SK-N-MC (cell line): ENCODE measurements around the gene PGM5.
"Not testable (repeated sequence)": the region's sequence is repeated elsewhere in the genome, so short reads cannot be mapped to it uniquely, and the experiment has no call there.

Source experiments
- DNase-seq: peaks from one replicate; pipeline ENCODE4 v3.0.0-alpha.2; 2011; ENCODE audit warnings: low read depth, low spot score
- H3K27ac ChIP-seq: fragments of 200-600 bp; sonication (generic); 2 replicates; pipeline ENCODE4 v1.5.1; 2016; ENCODE audit warnings: mixed run types
- H3K36me3 ChIP-seq: fragments of 200-600 bp; sonication (generic); 2 replicates; pipeline ENCODE4 v1.6.1; 2017; ENCODE audit warnings: antibody characterized with exemption, low read length, mixed read lengths; ENCODE audit not compliant: insufficient read depth
- H3K4me3 ChIP-seq: fragments of 200-600 bp; sonication (generic); 2 replicates; pipeline ENCODE4 v1.5.1; 2016
- H3K9ac ChIP-seq: fragments of 200-600 bp; sonication (generic); 2 replicates; pipeline ENCODE4 v1.8.0; 2017; ENCODE audit warnings: mixed run types, mixed read lengths; ENCODE audit not compliant: insufficient read length
- H3K9me3 ChIP-seq: fragments of 200-600 bp; sonication (generic); 2 replicates; pipeline ENCODE4 v1.6.1; 2017; ENCODE audit warnings: low read depth, mild to moderate bottlenecking, antibody characterized with exemption, low read length, moderate library complexity, mixed read lengths

PGM5 gene

DNA sequence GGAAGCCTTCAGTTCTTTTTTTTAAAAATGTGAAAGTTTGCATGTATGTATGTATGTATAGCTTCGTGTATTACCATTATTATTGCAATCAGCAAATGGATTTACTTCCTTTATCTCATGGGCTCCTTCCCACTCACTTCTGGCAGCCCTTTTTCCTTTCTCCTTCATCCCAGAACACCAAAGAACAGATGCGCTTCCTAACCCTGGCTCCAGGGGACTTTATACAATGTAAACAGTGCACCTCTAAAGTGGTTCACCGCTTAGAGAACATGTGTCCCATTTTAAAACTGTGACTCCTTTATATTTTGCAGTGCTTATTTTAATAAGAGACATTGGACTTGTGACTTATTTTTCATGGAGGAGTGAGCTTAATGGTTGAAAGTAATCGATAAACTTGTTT, 13.2 kb upstream of the PGM5 start:
- not testable (repeated sequence) for H3K9me3 ChIP-seq, H3K4me3 ChIP-seq, H3K36me3 ChIP-seq, DNase-seq, H3K9ac ChIP-seq, H3K27ac ChIP-seq

GRCh38 chr9:68343992-68344391, 12.4 kb upstream of the PGM5 start:
- H3K27ac ChIP-seq, DNase-seq, H3K9me3 ChIP-seq, H3K4me3 ChIP-seq, H3K36me3 ChIP-seq, H3K9ac ChIP-seq: not testable (repeated sequence)

DNA sequence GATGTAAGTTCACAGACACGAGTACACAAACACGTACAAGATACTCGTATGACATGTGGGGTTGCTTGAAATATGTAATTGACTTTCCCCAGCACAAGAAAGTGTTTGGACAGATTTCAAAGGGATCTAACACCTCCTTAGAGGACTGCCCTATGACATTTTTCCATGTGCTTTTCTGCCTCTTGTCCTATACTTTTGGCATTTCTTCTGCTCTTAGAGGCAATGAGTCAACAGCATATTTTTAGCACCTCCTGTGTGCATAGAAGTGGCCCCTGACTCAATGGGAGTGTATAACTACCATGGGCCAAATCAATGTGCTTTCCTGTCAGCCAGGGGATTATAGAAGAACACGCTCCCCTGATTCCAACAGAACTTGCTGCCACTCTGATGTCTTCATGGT, 4.7 kb upstream of the PGM5 start:
- not testable (repeated sequence) for H3K27ac ChIP-seq, H3K36me3 ChIP-seq, H3K4me3 ChIP-seq, DNase-seq, H3K9me3 ChIP-seq, H3K9ac ChIP-seq

- H3K9me3 ChIP-seq, H3K27ac ChIP-seq, H3K9ac ChIP-seq, H3K36me3 ChIP-seq, H3K4me3 ChIP-seq, DNase-seq: not testable (repeated sequence)
Observed at GRCh38 chr9:68355993-68356379, 425 bp upstream of the PGM5 start.

- H3K4me3 ChIP-seq, H3K9me3 ChIP-seq, H3K36me3 ChIP-seq, DNase-seq, H3K27ac ChIP-seq, H3K9ac ChIP-seq: not testable (repeated sequence)
Observed at GRCh38 chr9:68357119-68357714, 806 bp downstream of the PGM5 start.

- not testable (repeated sequence) for H3K27ac ChIP-seq, H3K4me3 ChIP-seq, H3K9me3 ChIP-seq, H3K36me3 ChIP-seq, H3K9ac ChIP-seq, DNase-seq
Observed at GRCh38 chr9:68366933-68367547, 10.6 kb downstream of the PGM5 start.

- not testable (repeated sequence) for H3K9me3 ChIP-seq, H3K9ac ChIP-seq, DNase-seq, H3K36me3 ChIP-seq, H3K4me3 ChIP-seq, H3K27ac ChIP-seq
Observed at GRCh38 chr9:68375789-68376188, 19.4 kb downstream of the PGM5 start.

- not testable (repeated sequence) for H3K27ac ChIP-seq, H3K4me3 ChIP-seq, H3K9ac ChIP-seq, H3K9me3 ChIP-seq, DNase-seq, H3K36me3 ChIP-seq
Observed at GRCh38 chr9:68377723-68378122, 21.3 kb downstream of the PGM5 start.

GRCh38 chr9:68383894-68384293, 27.5 kb downstream of the PGM5 start:
- not testable (repeated sequence) for H3K9ac ChIP-seq, H3K9me3 ChIP-seq, DNase-seq, H3K36me3 ChIP-seq, H3K27ac ChIP-seq, H3K4me3 ChIP-seq

DNA sequence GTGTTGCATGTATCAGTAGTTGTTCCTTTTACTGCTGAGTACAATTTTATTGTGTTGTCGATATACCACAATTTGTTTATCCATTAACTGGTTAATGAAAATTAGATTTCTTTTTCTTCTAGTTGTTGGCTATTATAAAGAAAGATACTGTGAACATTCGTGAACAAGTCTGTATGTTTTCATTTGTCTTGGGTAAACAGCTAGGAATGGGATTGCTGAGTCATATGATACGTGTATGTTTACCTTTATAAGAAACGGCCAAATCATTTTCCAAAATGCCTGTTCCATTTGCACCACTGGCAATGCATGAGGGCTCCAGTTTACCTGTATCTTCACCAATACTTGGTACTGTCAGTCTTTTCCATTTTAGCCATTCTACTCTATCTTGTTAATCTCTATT, 33.1 kb downstream of the PGM5 start:
- H3K9me3 ChIP-seq, DNase-seq, H3K9ac ChIP-seq, H3K36me3 ChIP-seq, H3K27ac ChIP-seq, H3K4me3 ChIP-seq: not testable (repeated sequence)

GRCh38 chr9:68390737-68391136, 34.3 kb downstream of the PGM5 start:
- not testable (repeated sequence) for H3K9ac ChIP-seq, DNase-seq, H3K4me3 ChIP-seq, H3K36me3 ChIP-seq, H3K9me3 ChIP-seq, H3K27ac ChIP-seq

GRCh38 chr9:68396411-68397094, 40.1 kb downstream of the PGM5 start:
- not testable (repeated sequence) for H3K4me3 ChIP-seq, H3K9me3 ChIP-seq, H3K27ac ChIP-seq, DNase-seq, H3K9ac ChIP-seq, H3K36me3 ChIP-seq

DNA sequence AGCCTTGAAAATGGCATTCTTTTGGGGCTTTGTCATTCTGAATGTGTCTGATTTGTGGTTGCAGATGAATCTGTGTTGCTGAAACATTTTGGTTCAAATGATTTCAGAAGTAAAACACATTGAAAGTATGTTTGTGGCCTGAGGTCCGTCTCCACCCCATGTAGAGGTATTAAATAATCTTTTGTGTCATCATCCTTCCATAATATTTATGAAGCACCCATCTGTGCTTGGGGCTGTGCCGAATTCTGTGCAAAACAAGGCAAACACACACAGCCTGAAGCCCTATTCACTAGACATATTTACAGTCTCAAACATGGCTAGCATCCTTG, 40.6 kb downstream of the PGM5 start:
- not testable (repeated sequence) for H3K9me3 ChIP-seq, DNase-seq, H3K4me3 ChIP-seq, H3K9ac ChIP-seq, H3K36me3 ChIP-seq, H3K27ac ChIP-seq

DNA sequence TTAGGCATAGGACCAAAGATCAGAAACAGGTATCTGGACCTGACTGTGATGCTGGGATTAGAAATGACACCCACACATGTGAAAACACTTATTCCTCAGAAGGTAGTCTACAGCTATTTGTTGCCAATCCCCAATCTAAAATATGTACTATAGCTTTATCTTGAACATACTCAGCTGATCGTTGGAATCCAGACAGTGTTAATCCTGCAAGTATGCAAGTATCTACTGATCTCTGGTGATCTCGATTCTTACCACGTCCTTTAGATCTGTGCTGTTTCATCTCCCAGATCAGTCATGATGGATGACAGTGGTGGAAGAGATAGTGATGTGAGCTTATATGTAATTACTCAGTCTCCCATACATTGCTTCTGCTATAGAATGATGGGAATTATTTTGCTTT, 41.4 kb downstream of the PGM5 start:
- not testable (repeated sequence) for H3K9ac ChIP-seq, DNase-seq

GRCh38 chr9:68398324-68398723, 41.9 kb downstream of the PGM5 start:
- H3K27ac ChIP-seq, H3K4me3 ChIP-seq, H3K9ac ChIP-seq, DNase-seq, H3K36me3 ChIP-seq, H3K9me3 ChIP-seq: not testable (repeated sequence)

More for the DNA sequence above, 41.4 kb downstream of the PGM5 start:
- H3K9me3 ChIP-seq, H3K27ac ChIP-seq, H3K36me3 ChIP-seq, H3K4me3 ChIP-seq: not testable (repeated sequence)
